ENCODE results near the gene KLF15.

KLF15 gene

DNA sequence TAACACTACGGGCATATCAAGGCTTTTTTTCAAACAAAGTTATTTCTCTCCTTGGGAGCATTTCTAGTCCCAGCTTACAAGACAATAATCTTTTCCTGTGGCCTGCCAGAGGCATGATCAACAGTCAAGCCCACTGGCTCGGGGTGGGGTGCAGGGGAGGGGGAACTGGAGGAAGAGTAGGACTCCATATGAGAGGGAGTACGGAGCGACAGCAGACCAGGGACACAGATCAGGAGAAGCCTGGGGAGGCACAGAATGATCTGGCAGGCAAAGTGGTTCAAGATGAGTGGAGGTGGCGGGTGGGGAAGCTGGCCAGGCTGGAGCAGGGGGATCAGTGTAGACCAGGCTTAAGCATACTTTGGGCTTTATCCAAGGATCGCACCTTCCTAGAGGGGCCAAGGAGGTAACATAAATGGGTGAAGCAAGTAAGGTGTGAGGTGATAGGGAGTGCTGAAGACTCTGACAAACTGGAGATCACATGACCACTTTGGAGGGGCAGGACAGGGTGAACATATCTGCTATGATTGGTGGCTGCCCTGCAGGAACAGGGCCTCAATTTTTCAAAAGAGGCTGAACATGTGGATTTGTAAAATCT lies 37.4 kb downstream of the KLF15 start:
- no peak for DNase-seq

DNA sequence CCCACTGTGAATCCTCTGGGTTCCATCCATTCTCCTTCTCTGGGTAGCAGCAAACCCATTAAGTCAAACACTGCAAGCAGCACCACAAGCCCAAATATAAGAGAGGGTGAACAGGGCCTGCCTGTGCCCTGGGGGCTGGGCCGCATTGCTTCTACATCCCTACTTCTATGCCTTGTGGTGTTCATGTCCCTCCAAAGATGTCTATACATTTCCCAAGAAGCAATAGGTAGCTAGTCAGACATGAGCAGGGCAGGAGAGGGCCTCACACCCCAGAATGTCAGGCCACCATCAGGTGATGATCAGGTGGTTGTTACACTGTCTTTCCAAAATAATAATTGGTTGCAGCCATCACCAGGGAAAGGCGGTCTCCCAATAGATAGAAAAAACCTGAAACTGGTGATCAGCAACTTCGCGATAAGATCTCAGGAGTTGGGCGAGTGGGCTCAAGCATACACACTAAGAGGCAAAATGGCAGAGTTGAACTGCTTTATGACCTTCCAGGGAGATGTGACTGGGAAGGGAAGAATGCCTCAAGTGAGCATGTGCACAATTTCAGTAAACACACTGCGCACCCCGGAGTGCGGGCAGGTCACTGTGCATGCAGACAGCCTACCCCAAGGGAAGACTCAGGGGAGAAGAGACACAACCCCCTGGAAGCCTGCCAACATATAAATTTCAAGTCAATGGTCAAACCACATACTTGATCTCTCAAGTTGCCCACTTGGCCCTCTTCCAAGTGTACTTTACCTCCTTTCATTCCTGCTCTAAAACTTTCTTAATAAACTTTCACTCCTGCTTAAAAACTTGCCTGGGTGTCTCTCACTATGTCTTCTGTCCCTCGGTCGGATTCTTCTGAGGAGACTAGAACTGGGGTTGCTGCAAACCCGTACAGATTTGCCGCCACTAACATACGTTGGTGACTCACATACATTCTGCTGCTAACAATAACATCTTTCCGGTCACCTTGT lies 39.9 kb downstream of the KLF15 start:
- DNase-seq, result no peak

DNA sequence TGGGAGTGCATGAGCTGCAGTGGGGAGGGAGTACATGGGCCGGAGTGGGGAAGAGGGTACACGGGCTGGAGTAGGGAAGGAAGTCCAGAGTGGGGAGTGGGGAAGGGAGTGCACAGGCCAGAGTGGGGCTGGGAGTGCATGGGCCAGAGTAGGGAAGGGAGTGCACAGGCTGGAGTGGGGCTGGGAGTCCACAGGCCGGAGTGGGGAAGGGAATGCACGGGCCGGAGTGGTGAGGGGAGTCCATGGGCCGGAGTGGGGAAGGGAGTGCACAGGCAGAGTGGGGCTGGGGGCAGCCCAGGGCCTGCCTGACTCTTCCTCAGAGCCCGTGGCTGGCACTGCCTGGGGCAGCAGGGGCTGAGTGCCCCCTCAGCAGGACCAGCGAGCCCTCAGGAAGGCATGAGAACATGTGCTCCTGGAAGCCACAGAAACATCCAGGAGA lies 40.7 kb downstream of the KLF15 start:
- DNase-seq, result no peak

DNA sequence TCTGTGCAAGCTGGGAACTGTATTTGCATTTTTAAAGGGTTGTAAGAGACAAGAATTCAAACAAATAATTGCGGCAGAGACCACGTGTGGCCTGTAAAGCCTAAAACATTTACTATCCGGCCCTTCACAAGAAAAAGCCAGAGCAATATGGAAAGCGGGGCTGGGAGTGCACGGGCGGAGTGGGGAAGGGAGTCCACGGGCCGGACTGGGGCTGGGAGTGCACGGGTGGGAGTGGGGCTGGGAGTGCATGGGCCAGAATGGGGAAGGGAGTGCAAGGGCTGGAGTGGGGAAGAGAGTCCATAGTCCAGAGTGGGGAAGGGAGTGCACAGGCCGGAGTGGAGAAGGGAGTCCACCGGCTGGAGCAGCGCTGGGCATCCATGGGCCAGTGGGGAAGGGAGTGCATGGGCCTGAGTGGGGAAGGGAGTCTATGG lies 41.2 kb downstream of the KLF15 start:
- DNase-seq, result no peak

DNA sequence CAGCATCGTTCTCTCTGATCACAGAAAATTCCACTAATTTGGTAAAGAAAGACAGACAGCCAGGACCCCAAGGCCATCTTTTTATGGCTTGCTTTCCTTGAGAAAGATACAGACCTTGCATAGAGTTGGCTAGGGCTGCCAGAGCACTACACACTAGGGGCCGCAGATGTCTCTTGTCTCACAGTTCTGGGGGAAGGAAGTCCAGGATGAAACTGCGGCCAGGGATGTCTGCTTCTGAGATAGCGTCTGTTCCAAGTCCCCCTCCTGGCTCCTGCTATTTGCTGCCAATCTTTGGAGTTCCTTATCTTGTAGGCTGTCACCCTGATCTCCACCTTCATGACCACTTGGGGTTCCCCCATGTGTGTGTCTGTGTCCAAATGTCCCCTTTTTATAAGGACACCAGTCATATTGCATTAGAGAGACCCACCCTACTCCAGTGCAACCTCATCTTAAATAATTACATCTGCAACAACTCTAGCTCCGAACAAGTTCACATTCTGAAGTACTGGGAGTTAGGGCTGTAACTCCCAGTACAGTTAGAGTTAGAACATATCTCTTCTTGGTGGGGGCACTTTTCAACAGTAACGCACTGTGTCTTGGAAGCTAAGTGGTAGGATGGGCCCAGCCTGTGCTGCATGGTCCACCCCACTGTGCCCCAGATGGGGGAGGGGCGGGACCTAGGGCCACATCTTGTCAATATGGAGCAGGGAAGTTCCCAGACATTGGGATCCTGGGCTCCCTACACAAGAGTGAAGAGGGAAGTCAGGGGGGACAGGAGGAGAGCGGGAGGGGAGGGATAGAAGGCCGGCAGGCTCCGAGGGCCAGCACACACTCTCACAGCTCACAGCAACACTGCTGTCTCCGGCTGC lies 42.2 kb downstream of the KLF15 start:
- no peak for DNase-seq

DNA sequence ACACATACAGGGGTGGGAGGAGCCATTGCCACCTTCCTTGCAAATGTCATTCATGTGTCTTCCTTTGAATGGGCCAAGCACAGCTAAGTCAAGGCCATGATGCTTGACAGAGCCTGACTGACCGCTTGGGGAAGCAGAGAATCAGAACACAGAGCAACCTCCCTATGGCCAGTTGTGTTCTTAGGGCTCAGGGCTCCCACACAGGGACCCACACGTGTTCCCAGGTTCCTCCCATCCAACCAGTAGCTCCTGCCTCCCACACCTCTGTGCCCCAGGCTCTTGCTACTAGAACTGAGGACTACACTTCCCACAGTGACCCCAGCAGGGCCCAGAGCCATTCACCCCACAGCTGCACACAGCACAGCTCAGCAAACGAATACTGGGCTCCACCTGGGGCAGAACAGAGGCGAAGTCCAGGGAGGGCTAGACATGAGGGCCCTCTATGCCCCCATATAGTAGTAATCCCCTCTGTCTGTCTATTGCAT lies 42.9 kb downstream of the KLF15 start:
- DNase-seq, result no peak

DNA sequence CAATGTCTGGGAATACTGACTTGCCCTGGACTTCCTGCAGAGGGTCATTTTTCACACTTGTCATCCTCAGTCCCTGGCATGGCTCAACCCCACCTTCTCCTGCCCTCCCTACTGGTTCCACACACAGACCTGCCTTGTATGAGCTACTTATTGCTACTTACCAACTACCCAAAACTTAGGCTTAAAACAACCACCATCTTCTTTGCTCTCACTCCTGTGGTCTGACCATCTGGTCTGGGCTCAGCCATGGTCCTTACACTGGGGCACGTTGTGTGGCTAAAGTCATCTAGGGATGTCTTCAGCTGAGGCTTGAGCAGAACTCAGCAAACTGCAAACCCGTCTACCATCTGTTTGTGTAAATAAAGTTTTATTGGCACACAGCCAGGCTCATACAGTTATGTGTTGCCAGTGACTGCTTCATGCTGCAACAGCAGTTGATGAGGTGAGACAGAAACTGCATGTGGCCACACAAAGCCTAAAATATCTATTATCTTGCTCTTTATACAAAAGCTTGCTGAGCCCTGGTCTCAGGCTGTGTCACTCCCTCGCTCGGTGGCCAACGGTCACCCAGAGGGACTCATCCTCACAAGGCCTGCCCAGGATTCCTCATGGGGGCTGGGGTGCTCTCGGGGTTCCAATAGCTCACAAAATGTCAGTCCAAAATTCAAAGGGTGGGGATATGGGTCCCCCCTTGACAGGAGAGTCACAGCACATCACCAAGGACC lies 43.5 kb downstream of the KLF15 start:
- DNase-seq, result no peak

DNA sequence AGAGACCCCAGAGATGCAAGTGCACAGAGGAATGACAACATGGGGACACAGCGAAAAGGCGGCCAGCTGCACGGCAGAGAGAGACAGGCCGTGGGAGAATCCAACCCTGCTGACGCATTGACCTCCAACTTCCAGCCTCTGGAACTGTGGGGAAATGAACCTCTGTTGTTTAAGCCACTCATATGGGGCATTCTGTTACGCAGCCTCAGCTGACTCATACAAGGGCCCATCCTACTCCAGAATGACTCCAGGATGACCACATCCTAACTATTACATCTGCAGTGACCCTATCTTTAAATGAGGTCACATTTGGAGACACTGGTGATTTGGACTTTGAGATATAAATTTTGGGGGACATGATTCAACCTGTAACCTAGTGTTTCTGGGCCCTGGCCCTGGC lies 44.0 kb downstream of the KLF15 start:
- DNase-seq, result peak; percentile 50

DNA sequence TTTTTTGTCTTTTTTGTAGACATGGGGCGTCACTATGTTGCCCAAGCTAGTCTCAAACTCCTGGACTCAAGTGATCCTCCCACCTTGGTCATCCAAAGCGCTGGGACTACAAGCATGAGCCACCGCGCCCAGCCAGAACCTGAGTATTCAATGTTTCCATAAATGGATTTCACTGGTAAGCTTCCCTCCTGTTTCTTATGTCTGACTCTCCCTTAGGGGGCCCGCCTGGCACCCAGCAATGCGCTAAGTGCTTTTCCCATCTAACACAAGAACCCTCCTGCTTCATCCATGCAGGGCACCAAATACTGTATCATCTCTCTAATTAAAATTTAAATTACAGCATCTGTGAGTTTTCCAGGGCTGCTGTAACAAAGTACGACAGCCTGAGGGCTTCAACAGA lies 44.9 kb downstream of the KLF15 start:
- DNase-seq, result no peak

DNA sequence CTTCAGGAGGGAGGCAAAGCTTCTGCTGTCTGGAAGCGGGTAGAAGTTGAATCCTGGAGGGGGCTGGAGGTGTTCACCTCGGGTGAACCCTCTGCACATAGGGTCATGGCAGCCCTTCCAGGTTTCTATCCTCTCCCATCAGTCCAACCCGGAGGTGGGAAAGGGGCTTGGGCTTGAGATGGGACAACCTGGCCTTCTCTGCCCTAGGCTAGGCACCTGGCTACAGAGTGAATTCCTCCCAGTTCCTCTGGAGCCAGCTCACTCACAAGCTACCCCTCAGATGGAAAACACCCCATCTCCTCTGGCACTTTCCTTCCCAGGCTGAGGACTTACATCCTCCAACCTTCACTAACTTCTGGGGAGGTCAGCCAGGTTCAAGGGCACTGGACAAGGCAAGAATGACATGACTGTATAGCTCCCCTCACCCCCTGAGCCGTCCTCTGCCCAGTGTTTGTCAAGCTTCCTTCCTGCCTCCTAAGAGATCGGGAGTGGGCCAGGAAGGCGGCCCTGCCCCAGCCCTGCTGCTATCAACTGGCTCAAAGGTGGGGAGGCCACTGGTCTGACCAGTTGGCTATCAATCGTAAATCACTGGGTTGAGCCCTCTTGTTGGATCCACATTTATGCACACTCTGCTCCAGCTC lies 45.8 kb downstream of the KLF15 start:
- no peak for DNase-seq

DNA sequence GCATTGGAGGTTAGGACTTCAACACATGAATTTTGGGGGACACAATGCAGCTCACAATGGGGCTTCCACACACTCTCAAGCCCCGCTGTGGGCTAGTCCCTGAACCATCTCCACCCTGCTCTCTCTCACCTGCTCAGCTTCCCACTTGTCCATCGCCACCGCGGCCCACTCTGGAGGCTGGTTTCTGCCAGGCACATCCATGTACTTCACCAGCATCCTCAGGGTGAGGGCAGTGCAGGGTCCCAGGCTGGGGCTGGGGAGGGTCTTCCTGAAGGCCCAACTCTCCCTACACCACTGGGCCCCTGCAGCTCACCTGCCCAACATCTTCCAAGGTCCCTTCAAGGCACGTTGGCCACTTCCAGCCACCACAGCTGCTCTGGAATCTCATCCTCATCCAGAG lies 46.4 kb downstream of the KLF15 start:
- DNase-seq, result no peak

DNA sequence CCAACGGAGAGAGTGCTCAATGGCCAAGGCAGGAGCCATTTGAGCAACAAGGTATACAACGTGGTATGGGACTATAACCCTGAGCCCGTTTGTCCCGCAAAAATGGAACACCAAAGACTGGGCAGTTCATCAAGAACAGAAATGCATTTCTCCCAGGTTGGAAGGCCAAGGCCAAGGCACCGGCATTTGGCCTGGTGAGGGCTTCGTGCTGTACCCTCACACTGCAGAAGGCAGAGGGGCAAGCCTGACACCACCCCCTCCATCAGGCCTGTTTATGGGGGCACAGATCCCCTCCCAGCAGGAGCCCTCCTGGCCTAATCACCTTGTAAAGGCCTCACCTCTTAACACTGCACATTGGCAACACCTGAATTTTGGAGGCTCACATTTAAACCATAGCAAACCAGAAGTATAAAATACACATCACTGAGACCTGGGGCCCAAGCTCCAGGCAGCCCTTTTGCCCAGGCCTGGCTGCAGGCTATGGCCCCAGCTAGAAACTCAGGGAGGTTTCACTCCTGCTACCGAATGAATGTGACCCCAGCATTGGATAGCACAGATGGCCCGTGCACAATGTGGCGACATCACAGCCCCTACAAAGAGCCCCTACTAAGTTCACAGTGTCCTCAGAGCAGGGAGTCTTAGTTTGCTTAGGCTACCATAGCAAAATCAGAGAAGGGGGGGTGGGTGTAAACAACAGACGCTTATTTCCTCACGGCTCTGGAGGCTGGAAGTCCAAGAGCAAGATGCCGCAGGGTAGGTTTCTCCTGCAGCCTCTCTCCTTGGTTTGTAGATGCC lies 47.1 kb downstream of the KLF15 start:
- DNase-seq, result no peak

DNA sequence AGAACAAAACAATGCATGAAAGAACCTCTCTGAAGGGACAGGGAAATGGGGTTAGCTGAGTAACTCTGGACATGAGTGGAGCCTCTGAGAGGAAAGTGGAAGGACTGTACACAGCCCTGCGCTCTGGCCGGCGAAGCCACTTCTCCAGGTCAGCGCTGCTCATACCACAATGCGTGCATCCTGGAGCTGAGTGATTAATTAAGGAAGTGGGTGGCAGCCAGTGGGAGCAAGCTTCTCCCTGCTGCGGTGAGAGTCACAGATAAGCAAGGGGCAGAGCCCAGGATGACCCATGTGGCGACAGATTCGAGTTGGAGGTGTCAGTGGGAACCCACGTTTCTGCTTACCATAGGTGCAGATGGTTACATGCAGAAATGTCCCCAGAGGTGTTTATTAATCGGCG lies 48.0 kb downstream of the KLF15 start:
- DNase-seq, result no peak

DNA sequence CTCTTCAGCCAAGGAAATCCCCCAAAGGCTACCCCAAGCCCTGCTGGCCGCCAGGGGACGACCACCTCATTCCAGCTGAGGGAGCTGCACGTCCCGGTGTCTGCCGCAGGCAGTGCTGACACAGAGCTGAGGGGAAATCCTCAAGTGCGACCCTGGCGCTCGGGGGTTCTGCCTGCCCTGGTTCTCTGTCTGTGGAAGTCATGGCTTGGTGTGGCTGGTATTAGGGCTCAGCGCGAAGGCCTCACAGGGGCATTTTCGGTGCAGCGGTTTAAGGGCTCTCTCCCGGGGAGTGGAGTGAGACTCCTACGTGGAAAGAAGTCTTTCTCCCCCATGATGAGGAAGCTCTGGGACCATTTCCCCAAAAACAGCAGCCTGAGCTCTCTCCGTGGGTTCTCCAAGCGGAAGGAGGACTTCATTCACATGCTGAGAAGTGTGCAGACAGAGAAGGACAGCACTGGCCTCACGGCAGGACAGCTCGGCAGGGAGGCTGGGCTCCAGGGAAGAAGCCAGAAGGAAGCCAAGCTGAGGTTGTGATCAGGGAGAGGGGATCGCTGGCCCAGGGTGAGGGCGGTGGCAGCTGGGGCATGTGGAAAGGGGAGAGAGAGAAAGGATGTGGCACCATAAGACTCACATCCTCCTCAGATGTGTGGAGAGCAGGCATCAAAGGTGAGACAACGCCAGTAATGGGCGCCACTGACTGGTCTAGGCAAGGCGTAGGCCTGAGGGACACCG lies 48.6 kb downstream of the KLF15 start:
- DNase-seq, result no peak

DNA sequence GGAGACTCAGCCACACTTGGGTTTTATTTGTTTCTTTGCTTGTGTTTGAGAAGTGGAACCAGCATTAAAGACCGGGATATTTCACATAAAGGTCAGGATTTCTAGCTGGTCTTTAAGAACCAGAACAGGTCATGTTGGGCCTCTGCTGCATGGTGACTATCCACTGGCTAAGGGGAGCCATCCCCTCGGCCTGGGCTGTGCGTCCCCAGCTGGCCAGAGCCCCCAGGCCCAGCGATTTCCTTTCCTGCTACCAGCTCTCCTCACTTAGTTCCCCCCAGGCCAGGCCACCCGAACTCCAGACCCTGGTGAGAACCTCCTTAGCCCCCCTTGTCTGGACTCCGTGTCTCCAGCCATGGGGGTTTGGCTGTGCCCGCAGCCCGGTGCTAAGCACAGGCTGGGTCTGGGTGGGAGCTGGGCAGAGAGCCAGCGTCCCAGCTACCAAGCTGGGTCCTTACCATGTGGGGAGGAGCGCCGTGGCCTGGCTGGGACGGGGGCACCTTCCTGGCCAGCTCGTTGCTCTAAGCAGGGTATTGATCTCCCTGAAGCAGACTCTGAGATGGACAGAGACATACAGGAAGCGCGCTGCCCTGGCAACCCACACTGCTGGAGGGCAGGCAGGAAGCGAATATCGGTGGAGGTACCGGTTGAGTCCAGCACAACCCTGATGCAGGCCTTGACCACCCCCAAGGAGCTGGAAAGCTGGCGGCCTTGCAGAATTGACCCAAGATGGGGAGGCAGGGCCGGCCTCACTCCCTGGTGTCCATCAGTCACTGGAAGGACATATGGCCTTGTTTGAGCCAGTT lies 49.4 kb downstream of the KLF15 start:
- no peak for DNase-seq

DNA sequence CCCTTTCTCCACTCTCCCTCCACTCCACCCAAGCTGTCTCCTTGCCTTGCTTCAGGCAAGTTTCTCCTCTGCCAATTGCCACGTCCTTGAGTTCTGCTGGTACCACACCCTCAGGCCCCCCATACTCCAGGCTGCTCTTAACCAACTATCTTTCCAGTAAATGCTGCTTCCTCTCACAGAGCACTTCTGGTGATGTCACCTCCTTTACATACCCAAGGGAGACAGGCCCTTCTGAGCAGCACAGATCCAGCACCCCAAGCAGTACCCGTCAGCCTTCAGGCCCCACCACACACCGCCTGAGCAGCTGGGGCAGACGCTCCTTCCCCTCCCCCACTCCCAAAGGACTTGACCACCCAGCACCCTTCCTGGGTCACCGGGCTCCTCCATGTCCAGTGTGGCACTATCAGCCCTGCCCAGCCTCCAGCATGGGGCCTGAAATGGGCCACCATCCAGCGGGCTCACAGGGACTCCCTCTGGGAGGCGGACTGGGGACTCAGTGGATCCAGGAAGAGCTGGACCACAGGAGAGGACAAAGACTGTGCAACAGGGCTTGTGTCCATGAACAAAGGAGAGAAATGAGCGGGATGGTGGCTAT lies 50.2 kb downstream of the KLF15 start:
- DNase-seq, result no peak

DNA sequence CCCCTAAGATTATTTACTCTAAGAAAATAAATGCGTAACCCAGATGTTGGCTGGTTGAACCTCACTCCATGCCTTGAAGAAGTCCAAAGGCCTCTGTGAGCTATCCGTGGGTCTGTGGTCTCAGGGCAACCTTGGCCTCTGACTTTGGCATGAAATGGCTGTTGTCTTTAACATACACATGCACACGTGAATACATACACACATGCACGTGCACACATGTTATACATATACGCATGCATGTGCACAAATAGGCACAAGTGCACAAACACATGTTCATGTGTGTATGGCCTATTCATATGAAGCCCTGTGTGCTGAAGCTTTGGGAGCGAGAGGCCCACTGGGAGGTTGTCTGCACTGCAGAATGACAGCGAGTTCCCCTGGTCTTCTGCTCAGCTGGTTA lies 50.8 kb downstream of the KLF15 start:
- DNase-seq, result no peak

DNA sequence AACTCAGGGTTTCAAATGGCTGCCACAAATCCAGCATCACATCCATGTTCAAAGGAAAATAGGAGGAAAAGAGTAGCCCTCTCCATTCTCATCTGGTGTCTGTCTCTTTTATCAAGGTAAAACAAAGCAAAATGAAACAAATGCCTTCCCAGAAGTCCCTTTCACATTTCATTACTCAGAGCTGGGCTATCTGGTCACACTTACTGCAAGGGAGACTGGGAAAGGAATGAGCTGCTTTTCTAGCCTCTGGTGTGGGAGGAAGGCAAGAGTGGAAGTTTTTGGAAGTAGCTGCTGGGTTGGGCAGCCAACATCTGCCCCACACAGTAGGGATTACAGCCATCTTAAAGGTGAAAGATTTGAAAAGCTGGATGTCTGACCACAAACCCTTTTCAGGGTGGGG lies 51.8 kb downstream of the KLF15 start:
- DNase-seq, result peak; percentile 29

DNA sequence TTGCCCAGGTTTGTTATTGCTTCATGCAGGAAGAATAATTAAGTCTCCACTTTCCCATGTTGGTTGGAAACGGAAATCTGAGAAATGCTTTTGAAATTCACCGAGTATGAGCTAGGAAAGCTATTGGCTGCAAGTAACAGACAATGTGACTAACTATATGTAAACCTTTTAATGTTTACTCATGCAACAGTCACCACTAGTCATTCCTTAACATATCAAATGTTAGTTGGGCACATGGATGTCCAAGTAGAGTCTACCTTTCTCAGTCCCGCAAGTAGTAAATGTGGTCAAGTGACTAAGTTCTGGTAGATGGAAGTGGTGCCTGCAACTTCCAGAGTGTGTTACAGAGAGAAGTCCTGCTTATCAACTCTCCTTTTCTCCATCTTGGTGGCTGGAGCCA lies 52.5 kb downstream of the KLF15 start:
- peak; percentile 79 for DNase-seq

All from HCEC 1CT (cell line).